ENCODE results near the gene SH3BGRL3. TPM values are rescaled to one million over a fixed set of nuclear protein-coding genes. Genes with fewer than 3 reads are reported as not detected.
A peak's percentile ranks its signal among the peaks of the same experiment; 100 is the strongest.

SH3BGRL3 gene
- total RNA-seq, 3 donors from 2014 or later: 27.5 to 55.7 (median 50.1) TPM

- DNase-seq (ENCODE audit: low spot score in 2 of 2): no peak
- intact Hi-C loops (cut with DNase I; ENCODE audit: low total_unique reads): no loop called here
- TF ChIP-seq CTCF (IDR thresholded peaks at IDR 0.05) (no peak), POLR2A (IDR thresholded peaks at IDR 0.05) (no peak), POLR2AphosphoS5 (IDR thresholded peaks at IDR 0.05) (no peak)
- peaks cover 8 to 17% of the 10 kb centered on the region in 2 donors for H3K4me1 ChIP-seq
- no peaks in the 10 kb centered on the region for H3K27me3 ChIP-seq
- peak overlapping the region; percentile 8 to 97 for H3K27ac ChIP-seq
- H3K4me3 ChIP-seq: no peak overlapping the region
- H3K36me3 ChIP-seq: no peaks in the 10 kb centered on the region
- H3K9me3 ChIP-seq: no peaks in the 10 kb centered on the region
Observed at GRCh38 chr1:26281971-26282370, 2.1 kb downstream of the SH3BGRL3 start.

GRCh38 chr1:26282401-26282918, 2.6 kb downstream of the SH3BGRL3 start:
- DNase-seq (ENCODE audit: low spot score in 2 of 2): no peak
- intact Hi-C loops (cut with DNase I; ENCODE audit: low total_unique reads): no loop called here
- H3K4me1 ChIP-seq: peaks cover 8 to 12% of the 10 kb centered on the region in 2 donors
- no peak overlapping the region for H3K4me3 ChIP-seq
- H3K36me3 ChIP-seq: no peaks in the 10 kb centered on the region
- no peaks in the 10 kb centered on the region for H3K27me3 ChIP-seq
- TF ChIP-seq POLR2AphosphoS5 (IDR thresholded peaks at IDR 0.05): no peak
- no peak for TF ChIP-seq POLR2A (IDR thresholded peaks at IDR 0.05)
- TF ChIP-seq CTCF (IDR thresholded peaks at IDR 0.05): no peak
- H3K27ac ChIP-seq: no peak overlapping the region
- no peaks in the 10 kb centered on the region for H3K9me3 ChIP-seq

GRCh38 chr1:26283279-26283853, 3.5 kb downstream of the SH3BGRL3 start:
- H3K36me3 ChIP-seq: no peaks in the 10 kb centered on the region
- no peaks in the 10 kb centered on the region for H3K27me3 ChIP-seq
- H3K9me3 ChIP-seq: no peaks in the 10 kb centered on the region
- no peak overlapping the region for H3K4me3 ChIP-seq
- intact Hi-C loops (cut with DNase I; ENCODE audit: low total_unique reads): no loop called here
- TF ChIP-seq POLR2AphosphoS5 (IDR thresholded peaks at IDR 0.05): no peak
- no peak for TF ChIP-seq CTCF (IDR thresholded peaks at IDR 0.05)
- no peak for TF ChIP-seq POLR2A (IDR thresholded peaks at IDR 0.05)
- peaks cover 6 to 12% of the 10 kb centered on the region in 2 donors for H3K4me1 ChIP-seq
- DNase-seq (ENCODE audit: low spot score in 2 of 2): no peak
- H3K27ac ChIP-seq: peak overlapping the region; percentile 36 to 82

GRCh38 chr1:26283871-26284596, 4.1 kb downstream of the SH3BGRL3 start:
- Histone ChIP-seq H3K27me3 (no peaks in the 10 kb centered on the region), H3K4me3 (no peak overlapping the region), H3K36me3 (no peaks in the 10 kb centered on the region), H3K27ac (peak overlapping the region; percentile 40 to 82), H3K4me1 (peaks cover 4 to 8% of the 10 kb centered on the region in 2 donors), H3K9me3 (no peaks in the 10 kb centered on the region)
- TF ChIP-seq CTCF (IDR thresholded peaks at IDR 0.05): no peak
- no peak for DNase-seq (ENCODE audit: low spot score in 2 of 2)
- intact Hi-C loops (cut with DNase I; ENCODE audit: low total_unique reads): no loop called here
